Right renal pelvis (tissue), 4 donors: ENCODE results near the gene PHLPP2. TPM values are rescaled to one million over a fixed set of nuclear protein-coding genes. Genes with fewer than 3 reads are reported as not detected.
"Not testable (repeated sequence)": the region's sequence is repeated elsewhere in the genome, so short reads cannot be mapped to it uniquely, and the experiment has no call there.

Experiments
- DNase-seq, 4 donors: peaks; one replicate each; pipeline ENCODE4 v3.0.0-alpha.2; 2013; ENCODE audit warnings: low read depth in 4 of 4, low spot score in 3 of 4, missing footprints in 1 of 4
- polyA plus RNA-seq, 4 donors: library from polyadenylated mRNA; unstranded; fragments of 120-200 nt; gene quantifications; one replicate each; pipeline ENCODE4 v1.2.1, GENCODE V29; 2013; ENCODE audit not compliant: insufficient read length in 4 of 4

Gene PHLPP2
- polyA plus RNA-seq, 4 donors: 7.2 to 10.0 (median 8.7) TPM

DNA sequence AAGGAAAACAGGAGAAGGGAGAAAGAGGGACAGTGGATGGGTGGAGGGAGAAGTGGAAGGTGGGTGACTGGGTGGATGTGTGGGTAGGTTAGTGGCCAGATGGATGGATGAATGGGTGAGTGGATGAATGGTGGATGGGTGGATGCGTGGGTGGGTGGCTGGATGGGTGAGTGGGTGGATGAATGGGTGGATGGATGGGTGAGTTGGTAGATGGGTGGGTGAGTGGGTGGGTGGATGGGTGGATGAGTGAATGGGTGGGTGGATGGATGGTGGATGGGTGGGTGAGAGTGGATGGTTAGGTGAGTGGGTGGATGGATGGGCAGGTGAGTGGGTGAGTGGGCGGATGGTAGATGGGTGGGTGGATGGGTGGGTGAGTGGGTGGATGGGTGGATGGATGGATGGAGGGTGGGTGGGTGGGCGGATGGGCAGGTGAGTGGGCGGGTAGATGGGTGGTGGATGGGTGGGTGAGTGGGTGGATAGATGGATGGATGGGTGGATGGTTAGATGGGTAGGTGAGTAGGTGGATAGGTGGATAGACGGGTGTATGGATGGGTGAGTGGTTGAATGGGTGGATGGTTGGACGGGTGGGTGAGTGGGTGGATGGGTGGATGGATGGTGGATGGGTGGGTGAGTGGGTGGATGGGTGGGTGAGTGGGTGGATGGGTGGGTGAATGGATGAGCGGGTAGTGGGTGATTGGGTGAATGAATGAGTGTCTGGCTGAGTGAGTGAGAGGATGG lies 99.2 kb downstream of the PHLPP2 start:
- no peak for DNase-seq

- DNase-seq: no peak
Measured at GRCh38 chr16:71623597-71623996, 100.9 kb downstream of the PHLPP2 start.

GRCh38 chr16:71622088-71622487 lies 102.4 kb downstream of the PHLPP2 start:
- DNase-seq: no peak

- DNase-seq: no peak
Measured at GRCh38 chr16:71618429-71618828, 106.1 kb downstream of the PHLPP2 start.

DNA sequence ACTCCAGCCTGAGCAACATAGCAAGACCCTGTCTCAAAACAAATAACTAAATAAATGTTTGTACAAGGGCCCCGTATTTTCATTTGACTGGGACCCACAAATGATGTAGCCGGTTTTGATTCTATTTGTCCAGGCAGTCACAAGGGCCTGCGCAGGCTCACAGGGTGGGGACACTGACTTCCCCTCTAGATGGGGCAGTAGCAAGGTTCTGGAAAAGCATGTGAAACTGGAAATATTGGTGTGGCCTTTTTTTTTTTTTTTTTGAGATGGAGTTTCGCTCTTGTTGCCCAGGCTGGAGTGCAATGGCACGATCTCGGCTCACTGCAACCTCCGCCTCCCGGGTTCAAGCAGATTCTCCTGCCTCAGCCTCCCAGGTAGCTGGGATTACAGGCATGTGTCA lies 109.5 kb downstream of the PHLPP2 start:
- DNase-seq: not testable (repeated sequence)

DNA sequence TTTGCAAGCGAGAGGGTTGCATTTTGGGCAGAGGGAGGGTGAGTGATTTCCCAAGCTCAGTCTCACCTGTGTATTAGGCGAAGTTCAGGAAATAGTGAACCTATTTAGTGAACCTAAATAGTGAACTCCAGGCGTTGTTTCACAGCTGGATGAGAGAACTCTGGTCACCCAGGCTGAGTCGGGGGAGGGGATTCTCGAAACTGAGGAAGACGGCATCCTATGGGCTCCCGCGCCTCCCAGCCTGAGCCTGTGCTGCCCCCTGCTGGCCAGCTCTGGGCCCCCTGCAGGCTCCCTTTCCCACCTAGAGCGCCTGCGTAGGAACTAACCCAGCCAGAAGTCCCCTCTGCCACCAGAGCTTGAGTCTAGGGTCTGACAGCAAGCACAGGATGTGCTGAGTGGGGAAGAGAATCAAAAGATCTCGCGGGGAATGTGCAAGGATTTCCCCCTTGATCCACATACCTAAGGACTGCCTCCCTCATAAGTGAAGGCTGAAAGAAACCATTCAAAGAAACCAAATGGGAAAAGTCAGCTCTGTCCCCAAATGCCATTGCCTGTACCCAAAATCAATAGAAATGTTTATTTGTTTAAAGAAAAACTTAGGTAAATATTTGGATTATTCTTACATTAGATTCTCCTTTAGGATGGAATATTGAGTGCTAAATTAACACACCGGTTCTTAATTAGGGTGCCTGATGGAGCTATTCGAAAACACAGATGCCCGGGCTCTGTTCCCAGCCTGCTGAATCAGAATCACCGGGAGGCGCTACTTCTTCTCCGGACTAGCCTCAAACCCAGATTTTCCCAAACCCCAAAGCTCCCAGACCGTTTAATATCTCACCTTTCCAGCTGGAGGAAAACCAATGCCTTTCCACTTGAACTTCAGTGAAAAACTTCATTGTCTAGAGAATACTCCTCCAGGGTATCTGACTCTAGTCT lies 113.3 kb downstream of the PHLPP2 start:
- DNase-seq: peak in 3 of 4 donors; percentile 50 to 58 (median 52)

GRCh38 chr16:71610447-71610846 lies 114.1 kb downstream of the PHLPP2 start:
- no peak for DNase-seq

DNA sequence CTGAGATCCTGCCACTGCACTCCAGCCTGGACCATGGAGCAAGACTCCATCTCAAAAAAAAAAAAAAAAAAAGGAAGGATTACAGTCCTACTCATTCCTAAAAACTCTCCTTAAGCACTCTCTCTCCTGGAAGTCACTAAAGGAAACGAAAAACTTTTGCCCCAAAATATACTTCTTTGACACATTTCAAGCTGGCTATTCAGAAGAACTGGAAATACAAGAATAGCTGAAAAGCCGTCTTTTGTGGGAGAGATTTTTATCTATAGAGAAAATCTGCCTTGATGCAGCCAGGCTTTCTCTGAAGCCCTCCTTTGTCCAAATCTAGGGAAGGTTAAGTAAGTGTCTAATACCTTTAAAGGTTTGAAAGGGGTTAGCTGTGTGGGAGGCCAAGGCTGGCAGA lies 115.4 kb downstream of the PHLPP2 start:
- no peak for DNase-seq

DNA sequence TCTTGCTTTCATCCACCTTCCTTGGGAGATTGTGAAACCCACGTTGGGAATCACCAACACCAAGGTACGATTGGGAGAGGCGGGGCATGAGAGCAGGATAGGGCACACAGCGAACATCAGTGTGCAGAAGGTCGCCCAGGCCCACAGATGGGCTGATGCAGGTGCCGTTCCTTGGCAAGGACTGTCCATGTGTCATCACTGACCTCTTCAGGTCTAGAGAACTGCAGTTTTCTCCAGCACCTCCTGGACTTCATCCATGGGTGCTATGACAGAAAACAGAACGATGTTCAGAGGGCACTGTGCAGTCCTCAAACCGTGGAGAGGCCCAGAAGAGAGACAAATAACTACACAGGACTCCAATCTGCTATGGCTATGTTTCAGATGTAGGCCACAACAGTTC lies 123.7 kb downstream of the PHLPP2 start:
- no peak for DNase-seq

DNA sequence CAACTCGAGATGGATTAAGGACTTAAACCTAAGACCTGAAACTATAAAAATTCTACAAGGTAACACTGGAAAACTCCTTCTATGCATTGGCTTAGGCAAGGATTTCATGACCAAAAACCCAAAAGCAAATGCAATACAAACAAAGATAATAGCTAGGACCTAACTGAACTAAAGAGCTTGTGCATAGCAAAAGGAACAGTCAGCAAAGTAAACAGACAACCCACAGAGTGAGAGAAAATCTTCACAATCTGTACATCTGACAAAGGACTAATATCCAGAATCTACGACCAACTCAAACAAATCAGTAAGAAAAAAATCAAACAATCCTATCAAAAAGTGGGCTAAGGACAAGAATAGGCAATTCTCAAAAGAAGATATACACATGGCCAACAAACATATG lies 126.1 kb downstream of the PHLPP2 start:
- not testable (repeated sequence) for DNase-seq

DNA sequence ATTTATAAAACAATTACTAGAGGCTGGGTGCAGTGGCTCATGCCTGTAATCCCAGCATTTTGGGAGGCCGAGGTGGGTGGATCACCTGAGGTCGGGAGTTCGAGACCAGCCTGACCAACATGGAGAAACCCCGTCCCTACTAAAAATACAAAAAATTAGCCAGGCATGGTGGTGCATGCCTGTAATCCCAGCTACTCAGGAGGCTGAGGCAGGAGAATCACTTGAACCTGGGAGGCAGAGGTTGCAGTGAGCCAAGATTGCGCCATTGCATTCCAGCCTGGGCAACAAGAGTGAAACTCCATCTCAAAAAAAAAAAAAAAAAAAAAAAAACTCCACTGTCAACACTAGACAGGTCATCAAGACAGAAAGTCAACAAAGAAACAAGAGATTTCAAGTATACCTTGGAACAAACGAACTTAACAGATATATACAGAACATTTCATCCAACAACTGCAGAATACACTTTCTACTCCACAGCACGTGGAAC lies 129.1 kb downstream of the PHLPP2 start:
- DNase-seq: not testable (repeated sequence)

Other genes starting within 250 kb of the PHLPP2 start
- 10 to 100 TPM; 13.4 to 15.5 (median 14.5) TPM for gene ZNF19, start 235.4 kb downstream of the PHLPP2 start, polyA plus RNA-seq
- gene CHST4, start 198.3 kb downstream of the PHLPP2 start, polyA plus RNA-seq: under 1 TPM; 0.17 to 0.48 (median 0.28) TPM
- under 1 TPM; 0.06 to 0.17 (median 0.10) TPM for gene TAT, start 147.6 kb downstream of the PHLPP2 start, polyA plus RNA-seq
- 10 to 100 TPM; 13.2 to 15.9 (median 15.0) TPM for gene MARVELD3, start 98.5 kb downstream of the PHLPP2 start, polyA plus RNA-seq
- 10 to 100 TPM; 81.4 to 91.8 (median 87.7) TPM for gene AP1G1, start 84.1 kb upstream of the PHLPP2 start, polyA plus RNA-seq
- 10 to 100 TPM; 36.5 to 38.7 (median 38.4) TPM for gene ATXN1L, start 121.3 kb upstream of the PHLPP2 start, polyA plus RNA-seq
- 10 to 100 TPM; 20.2 to 27.0 (median 22.5) TPM for gene ZNF821, start 159.5 kb upstream of the PHLPP2 start, polyA plus RNA-seq
- 100 to 1,000 TPM; 253 to 320 (median 290) TPM for gene IST1, start 170.8 kb upstream of the PHLPP2 start, polyA plus RNA-seq